DND-41 (cell line): ENCODE data around the gene BMERB1.

ENCODE experiments used
- ATAC-seq: fragments of 200-7000 bp; cut with Tn5 transposase; 3 replicates; pipeline ENCODE4 v1.9.1; 2021; ENCODE audit warnings: low read depth; ENCODE audit not compliant: insufficient read depth
- DNase-seq: peaks from one replicate; pipeline ENCODE4 v3.0.0-alpha.2; 2020
- H2AFZ ChIP-seq: 2 replicates; pipeline ENCODE4 v1.6.0; 2012; ENCODE audit warnings: low read depth, low read length
- H3K27ac ChIP-seq: 2 replicates; pipeline ENCODE4 v1.5.1; 2012; ENCODE audit warnings: low read length, inconsistent platforms
- H3K27me3 ChIP-seq: fragments of 200-600 bp; sonication (generic); 2 replicates; pipeline ENCODE4 v1.6.0; 2012; ENCODE audit warnings: low read length, mild to moderate bottlenecking, inconsistent platforms; ENCODE audit not compliant: insufficient read depth, poor library complexity
- H3K36me3 ChIP-seq: 2 replicates; pipeline ENCODE4 v1.5.1; 2012; ENCODE audit warnings: low read length, inconsistent platforms; ENCODE audit not compliant: insufficient read depth
- H3K4me1 ChIP-seq: 2 replicates; pipeline ENCODE4 v1.5.1; 2012; ENCODE audit warnings: mild to moderate bottlenecking, low read length; ENCODE audit not compliant: insufficient read depth
- H3K4me2 ChIP-seq: 2 replicates; pipeline ENCODE4 v1.6.0; 2012; ENCODE audit warnings: mild to moderate bottlenecking, moderate library complexity, low read length, inconsistent platforms; ENCODE audit not compliant: insufficient read depth
- H3K4me3 ChIP-seq, 2 experiments: fragments of 200-600 bp in 1 of 2; shearing (Covaris generic) in 1 of 2; 2 replicates each; pipeline ENCODE4 v1.5.1; 2012 to 2016; ENCODE audit warnings: inconsistent platforms in 2 of 2, low read length in 2 of 2, mild to moderate bottlenecking in 2 of 2, low read depth in 1 of 2, moderate library complexity in 1 of 2
- H3K79me2 ChIP-seq: 2 replicates; pipeline ENCODE4 v1.6.0; 2012; ENCODE audit warnings: low read length, inconsistent platforms; ENCODE audit not compliant: insufficient read depth
- H3K9ac ChIP-seq: 2 replicates; pipeline ENCODE4 v1.6.0; 2012; ENCODE audit warnings: low read depth, mild to moderate bottlenecking, inconsistent platforms, low read length, moderate library complexity
- H3K9me3 ChIP-seq: 2 replicates; pipeline ENCODE4 v1.5.1; 2012; ENCODE audit warnings: low read length, moderate library complexity, mild to moderate bottlenecking, inconsistent platforms; ENCODE audit not compliant: insufficient read depth, severe bottlenecking
- H4K20me1 ChIP-seq: 2 replicates; pipeline ENCODE4 v1.6.0; 2012; ENCODE audit warnings: low read length; ENCODE audit not compliant: insufficient read depth
- CTCF ChIP-seq: IDR thresholded peaks from 2 replicates; pipeline ENCODE4 v1.5.1; 2012; ENCODE audit warnings: borderline replicate concordance, low read length, moderate library complexity, mild to moderate bottlenecking; ENCODE audit not compliant: poor library complexity, severe bottlenecking; ENCODE audit errors: extremely low read depth
- EZH2 ChIP-seq: IDR thresholded peaks from 3 replicates; pipeline ENCODE4 v1.6.1; 2012; ENCODE audit warnings: borderline replicate concordance, low read depth, mild to moderate bottlenecking, moderate library complexity, low read length, inconsistent platforms; ENCODE audit not compliant: severe bottlenecking

The BMERB1 gene

GRCh38 chr16:15609286-15609649 lies 174.9 kb downstream of the BMERB1 start:
- Histone ChIP-seq H3K79me2 (no peaks in the 10 kb centered on the region), H3K4me1 (no peaks in the 10 kb centered on the region), H3K36me3 (peaks cover 90% of the 10 kb centered on the region), H3K9me3 (no peaks in the 10 kb centered on the region), H3K9ac (no peak overlapping the region), H3K4me2 (no peak overlapping the region), H2AFZ (no peak overlapping the region), H4K20me1 (peaks cover 4% of the 10 kb centered on the region; the same call in 1 of the 2 replicates), H3K27me3 (no peaks in the 10 kb centered on the region), H3K4me3 (no peak overlapping the region), H3K27ac (no peak overlapping the region)
- no peak for ATAC-seq
- no peak for TF ChIP-seq EZH2
- TF ChIP-seq CTCF = no peak
- no peak for DNase-seq

GRCh38 chr16:15610369-15610871 lies 176.0 kb downstream of the BMERB1 start:
- Histone ChIP-seq H3K4me3 (no peak overlapping the region), H3K9me3 (no peaks in the 10 kb centered on the region), H3K4me1 (no peaks in the 10 kb centered on the region), H4K20me1 (peaks cover 4% of the 10 kb centered on the region; the same call in 1 of the 2 replicates), H3K4me2 (no peak overlapping the region), H3K9ac (no peak overlapping the region), H3K36me3 (peaks cover 80% of the 10 kb centered on the region), H3K27ac (no peak overlapping the region), H3K79me2 (no peaks in the 10 kb centered on the region), H3K27me3 (no peaks in the 10 kb centered on the region), H2AFZ (no peak overlapping the region)
- DNase-seq = no peak
- no peak for ATAC-seq
- TF ChIP-seq CTCF = no peak
- TF ChIP-seq EZH2 = no peak

- TF ChIP-seq CTCF (no peak), EZH2 (no peak)
- H3K9me3 ChIP-seq = no peaks in the 10 kb centered on the region
- peaks cover 80% of the 10 kb centered on the region for H3K36me3 ChIP-seq
- H3K4me3 ChIP-seq = no peak overlapping the region
- H4K20me1 ChIP-seq = peaks cover 4% of the 10 kb centered on the region; the same call in 1 of the 2 replicates
- no peak overlapping the region for H3K4me2 ChIP-seq
- no peak overlapping the region for H3K27ac ChIP-seq
- ATAC-seq (no peak), DNase-seq (no peak)
- no peak overlapping the region for H3K9ac ChIP-seq
- H3K79me2 ChIP-seq = no peaks in the 10 kb centered on the region
- no peaks in the 10 kb centered on the region for H3K27me3 ChIP-seq
- H3K4me1 ChIP-seq = no peaks in the 10 kb centered on the region
- no peak overlapping the region for H2AFZ ChIP-seq
Measured at GRCh38 chr16:15611610-15612009, 177.2 kb downstream of the BMERB1 start.

GRCh38 chr16:15613676-15614075 lies 179.3 kb downstream of the BMERB1 start:
- Histone ChIP-seq H2AFZ (no peak overlapping the region), H4K20me1 (no peaks in the 10 kb centered on the region), H3K9ac (no peak overlapping the region), H3K4me1 (no peaks in the 10 kb centered on the region), H3K79me2 (no peaks in the 10 kb centered on the region), H3K36me3 (peaks cover 80% of the 10 kb centered on the region), H3K27ac (no peak overlapping the region), H3K27me3 (no peaks in the 10 kb centered on the region), H3K9me3 (no peaks in the 10 kb centered on the region), H3K4me3 (no peak overlapping the region), H3K4me2 (no peak overlapping the region)
- DNase-seq (no peak), ATAC-seq (no peak)
- TF ChIP-seq EZH2 = no peak
